Stimulated activated CD8-positive, alpha-beta memory T cell treated with anti-CD3 and anti-CD28 coated beads, Interleukin-2, amount 100 ng/mL, for 48 hours (primary cell): Measurements from ENCODE around the gene SPOCK2.
"Not testable (repeated sequence)": the region's sequence is repeated elsewhere in the genome, so short reads cannot be mapped to it uniquely, and the experiment has no call there.

ENCODE experiments used
- DNase-seq, 2 donors: peaks; one replicate each; pipeline ENCODE4 v3.0.0-alpha.2; 2020; ENCODE audit warnings: low read depth in 2 of 2

Gene SPOCK2

DNA sequence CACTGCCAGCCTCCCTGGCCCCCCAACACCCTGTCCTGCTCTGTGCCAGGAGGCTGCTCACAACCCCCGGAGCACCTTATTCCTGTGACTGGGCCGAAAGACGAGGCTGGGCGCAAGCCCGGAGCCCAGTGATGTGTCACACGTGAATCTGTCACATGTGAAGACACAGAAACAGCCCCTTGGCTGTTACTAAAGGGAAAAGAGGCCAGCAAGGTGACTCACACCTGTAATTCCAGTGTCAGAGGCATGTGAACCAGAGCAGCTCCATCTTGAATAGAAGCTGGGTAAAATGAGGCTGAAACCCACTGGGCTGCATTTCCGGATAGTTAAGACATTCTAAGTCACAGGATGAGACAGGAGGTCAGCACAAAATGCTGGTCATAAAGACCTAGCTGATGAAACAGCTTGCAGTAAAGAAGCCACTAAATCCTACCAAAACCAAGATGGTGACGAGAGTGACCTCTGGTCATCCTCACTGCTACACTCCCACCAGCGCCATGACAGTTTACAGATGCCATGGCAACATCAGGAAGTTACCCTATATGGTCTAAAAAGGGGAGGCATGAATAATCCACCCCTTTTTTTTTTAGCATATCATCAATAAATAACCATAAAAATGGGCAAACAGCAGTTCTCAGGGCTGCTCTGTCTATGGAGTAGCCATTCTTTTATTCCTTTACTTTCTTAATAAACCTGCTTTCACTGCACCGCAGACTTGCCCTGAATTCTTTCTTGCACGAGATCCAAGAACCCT, 55.8 kb downstream of the SPOCK2 start:
- not testable (repeated sequence) for DNase-seq

DNA sequence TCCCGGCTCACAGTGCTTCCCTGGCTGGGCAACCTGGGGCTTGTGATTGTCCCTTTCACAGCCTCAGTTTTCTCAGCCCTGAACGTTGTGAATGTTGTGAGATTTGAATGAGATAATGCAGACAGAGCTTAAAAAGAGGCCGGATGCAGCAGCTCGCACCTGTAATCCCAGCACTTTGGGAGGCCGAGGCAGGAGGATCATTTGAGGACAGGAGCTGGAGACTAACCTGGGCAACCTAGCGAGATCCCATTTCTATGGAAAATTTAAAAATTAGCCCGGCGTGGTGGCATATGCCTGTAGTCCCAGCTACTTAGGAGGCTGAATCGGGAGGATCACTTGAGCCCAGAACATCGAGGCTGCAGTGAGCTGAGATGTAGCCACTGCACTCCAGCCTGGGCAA, 56.6 kb downstream of the SPOCK2 start:
- no peak for DNase-seq

DNA sequence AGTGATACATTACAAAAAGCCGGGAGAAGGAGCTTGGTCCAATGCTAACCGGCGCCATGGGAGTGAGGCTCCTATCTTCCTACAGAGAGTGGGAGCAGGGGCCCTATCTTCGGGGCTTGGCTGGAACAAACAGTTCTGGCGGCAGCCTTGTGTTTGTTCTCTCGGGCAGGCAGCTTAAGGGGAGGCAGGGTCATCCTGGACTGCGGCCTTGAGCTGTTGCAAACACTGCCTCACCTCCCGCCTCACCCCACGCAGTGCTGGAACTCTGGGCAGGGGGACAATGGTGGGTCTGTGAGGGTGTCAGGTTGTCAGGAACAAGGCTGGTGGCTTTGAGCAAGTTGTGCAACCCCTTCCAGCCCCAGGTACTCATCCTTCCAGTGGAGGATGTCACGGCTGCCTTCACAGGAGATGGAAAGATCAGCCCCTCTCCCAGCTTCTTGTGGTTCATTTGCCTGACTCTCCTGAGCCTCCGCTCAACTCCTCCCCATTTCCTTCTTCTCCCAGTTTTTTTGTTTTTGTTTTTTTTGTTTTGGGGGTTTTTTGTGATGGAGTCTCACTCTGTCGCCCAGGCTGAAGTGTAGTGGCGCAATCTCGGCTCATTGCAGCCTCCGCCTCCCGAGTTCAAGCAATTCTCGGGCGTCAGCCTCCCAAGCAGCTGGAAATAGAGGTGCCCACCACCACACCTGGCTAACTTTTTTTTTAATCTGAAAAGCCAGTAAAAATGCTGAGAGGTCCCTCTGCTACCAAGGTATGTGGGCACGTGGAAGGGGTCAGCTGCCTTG, 57.4 kb downstream of the SPOCK2 start:
- DNase-seq, result no peak

DNA sequence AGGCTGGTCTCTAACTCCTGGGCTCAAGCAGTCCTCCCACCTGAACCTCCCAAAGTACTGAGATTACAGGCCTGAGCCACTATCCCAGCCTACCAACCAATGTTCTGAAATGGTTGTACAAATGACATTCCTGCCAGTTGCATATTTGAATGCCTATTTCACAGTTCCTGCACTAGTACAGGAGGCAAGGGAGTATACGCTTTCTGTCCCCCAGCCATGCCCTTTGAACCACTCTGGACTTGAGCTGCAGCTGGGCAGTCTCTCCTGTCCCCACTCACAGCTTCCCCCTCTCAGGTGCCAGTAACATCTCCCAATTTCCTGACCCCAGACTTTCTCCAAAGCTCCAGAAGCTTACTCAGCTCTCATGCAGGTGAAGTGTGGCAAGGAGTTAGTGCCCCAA, 58.9 kb downstream of the SPOCK2 start:
- no peak for DNase-seq

DNA sequence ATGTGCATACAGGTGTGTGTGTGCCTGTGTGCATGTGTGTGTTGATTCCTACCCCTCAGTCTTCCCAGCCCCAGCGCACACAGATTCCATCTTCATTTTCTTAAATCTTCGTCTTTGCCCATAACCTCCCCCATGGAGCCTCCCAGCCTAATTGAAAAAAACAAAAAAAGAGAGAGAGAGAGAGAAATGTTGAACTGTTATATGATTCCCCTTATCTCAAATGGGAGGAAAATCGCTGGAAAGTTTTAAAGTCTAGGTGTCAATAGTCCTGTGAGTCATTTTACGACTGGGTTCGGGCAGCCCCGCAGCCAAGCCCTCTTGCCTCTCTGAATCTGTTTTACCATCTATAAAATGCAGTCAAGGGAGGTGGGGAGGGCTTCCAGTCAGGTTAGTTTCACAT, 60.9 kb downstream of the SPOCK2 start:
- no peak for DNase-seq

DNA sequence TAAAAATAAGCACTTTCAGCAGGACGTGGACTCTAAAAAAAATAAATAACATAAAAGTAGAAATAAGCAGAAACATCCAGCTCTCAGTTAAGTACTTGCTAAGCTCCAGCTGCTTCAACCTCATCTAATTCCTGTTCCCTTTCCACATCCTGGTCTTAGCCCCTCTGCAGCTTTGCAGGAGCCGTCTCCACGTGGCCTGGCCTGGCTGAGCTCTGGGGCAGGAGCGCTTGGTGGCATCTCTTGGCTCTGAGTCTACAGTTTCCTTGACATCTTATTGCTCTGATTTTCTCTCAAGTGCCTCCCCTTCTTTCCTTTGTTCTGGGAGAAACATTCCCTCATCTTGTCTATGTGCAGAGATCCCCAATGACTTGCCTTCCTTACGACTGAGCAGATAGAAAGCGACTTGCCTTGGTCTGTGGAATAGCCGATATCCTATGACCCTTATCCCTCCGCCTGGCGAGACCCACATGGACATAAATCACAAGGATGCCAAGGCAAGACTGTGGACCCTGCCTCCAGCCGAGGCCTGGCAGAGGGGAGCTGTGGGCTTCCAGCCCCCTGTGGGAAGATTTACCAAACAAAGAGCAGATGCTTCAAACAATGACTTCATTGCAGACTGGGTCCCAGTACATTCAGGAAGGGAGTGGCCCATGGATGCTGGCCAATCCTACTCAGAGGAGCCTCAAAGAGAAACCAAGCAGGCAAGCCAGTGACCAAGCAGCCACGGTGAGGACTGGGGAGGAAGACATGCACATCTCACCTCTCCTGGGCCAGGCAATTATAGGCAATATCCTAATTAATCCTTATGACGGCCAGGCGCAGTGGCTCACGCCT, 61.9 kb downstream of the SPOCK2 start:
- no peak for DNase-seq

DNA sequence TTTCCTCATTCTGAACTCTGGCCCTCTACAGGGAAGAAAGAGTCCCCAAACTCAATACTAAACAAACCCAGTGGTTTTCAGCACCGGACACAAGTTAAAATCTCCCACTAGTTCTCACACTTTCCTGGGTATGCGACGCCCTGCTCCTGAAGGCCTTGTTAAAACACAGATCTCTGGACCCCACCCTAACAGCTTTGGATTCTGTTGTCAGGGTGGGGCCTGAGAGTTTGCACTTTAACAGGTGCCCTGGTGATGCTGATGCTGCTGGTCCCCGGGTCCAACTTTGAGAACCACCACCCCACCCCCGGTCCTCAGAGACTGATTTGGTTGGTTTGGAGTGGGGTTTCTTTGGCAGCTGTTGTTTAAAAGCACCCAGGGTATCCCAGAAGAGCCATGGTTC, 62.5 kb downstream of the SPOCK2 start:
- no peak for DNase-seq

DNA sequence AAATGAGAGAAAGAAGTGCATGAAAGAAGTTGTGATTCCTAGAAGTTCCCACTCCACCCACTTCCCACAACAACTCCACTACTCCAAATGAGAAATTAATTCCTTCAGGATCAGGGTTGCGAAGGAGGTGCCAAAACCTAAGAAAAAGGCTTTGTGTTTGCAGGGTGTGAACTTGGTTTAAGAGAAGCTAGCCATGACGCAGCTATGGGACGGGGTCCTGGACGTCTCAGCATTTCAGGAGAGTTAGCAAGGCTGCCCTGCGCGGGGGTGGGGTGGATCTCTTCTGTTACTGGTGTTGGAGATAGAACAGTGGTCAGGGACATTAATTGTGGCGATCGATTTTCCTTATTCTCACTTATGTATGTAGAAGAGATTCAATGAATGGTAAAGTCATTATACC, 63.0 kb downstream of the SPOCK2 start:
- DNase-seq, result no peak

DNA sequence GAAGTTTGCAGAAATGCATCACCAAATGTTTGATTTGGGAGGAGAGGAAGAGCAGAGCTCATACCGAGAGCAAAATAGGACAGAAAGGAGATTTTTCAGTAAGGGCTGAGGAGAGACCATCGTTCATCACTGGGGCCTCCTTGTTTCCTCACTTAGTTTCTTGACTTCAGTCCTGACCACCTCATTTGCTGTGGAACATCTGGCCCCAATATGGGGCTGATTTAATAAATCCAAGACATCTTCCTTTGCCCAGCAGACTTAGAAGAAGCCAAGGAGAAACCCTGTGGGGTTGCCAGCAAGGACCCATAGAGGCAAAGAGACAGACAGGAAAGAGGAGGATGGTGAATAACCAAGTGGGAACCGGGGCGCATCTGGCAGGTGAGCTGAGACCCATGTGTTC, 63.8 kb downstream of the SPOCK2 start:
- no peak for DNase-seq

DNA sequence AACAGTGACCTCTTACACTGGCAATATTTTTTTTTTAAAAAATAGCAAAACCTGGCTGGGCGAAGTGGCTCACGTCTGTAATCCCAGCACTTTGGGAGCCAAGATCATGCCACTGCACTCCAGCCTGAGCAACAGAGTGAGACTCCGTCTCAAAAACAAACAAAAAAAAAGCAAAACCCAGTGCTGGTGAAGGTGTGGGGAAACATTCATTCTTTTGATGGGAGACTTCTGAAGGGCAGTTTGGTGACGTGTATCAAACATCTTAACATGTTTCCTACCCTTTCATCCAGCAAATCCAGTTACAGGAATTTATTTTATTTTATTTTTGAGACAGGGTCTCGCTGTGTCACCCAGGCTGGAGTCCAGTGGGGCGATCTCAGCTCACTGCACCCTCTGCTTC, 66.1 kb downstream of the SPOCK2 start:
- no peak for DNase-seq

DNA sequence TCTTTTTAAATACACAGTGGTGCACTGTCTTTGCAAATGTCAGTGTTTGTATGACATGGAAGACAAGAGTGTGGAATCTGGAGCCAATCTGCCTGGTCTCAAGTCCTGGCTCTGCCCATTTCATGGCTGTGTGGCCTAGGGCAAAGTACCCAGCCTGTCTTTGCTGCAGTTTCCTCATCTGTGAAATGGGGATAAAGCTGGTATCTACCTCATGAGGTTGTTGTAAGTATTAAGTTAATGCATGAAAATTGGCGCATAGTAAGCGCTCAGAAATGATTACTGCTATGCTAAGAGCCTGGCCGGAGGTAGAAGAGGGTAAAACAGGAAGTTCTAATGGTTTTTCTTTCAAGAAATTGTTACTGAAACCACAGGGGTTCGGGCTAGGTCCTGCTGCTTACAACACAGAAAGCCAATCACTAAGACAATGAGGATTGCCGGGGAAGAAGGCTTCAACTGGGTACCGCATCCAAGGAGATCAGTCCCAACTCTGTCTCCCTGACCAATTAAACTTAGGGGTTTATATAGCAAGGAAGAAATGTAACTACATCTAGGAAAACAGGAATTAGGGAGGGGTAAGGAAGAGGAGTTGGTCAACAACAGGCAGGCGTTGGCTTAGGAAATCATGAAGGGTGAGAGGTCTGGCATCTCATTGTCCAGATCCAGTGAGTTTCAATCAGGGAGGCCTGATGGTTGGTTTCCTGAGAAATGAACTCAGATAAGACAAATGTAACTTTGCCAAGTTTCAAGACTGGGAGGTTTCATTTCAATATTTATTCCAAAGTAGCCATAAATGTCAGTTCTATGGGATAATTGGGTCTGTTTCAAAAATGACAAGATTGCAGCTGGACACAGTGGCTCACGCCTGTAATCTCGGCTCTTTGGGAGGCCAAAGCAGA, 67.2 kb downstream of the SPOCK2 start:
- no peak for DNase-seq

DNA sequence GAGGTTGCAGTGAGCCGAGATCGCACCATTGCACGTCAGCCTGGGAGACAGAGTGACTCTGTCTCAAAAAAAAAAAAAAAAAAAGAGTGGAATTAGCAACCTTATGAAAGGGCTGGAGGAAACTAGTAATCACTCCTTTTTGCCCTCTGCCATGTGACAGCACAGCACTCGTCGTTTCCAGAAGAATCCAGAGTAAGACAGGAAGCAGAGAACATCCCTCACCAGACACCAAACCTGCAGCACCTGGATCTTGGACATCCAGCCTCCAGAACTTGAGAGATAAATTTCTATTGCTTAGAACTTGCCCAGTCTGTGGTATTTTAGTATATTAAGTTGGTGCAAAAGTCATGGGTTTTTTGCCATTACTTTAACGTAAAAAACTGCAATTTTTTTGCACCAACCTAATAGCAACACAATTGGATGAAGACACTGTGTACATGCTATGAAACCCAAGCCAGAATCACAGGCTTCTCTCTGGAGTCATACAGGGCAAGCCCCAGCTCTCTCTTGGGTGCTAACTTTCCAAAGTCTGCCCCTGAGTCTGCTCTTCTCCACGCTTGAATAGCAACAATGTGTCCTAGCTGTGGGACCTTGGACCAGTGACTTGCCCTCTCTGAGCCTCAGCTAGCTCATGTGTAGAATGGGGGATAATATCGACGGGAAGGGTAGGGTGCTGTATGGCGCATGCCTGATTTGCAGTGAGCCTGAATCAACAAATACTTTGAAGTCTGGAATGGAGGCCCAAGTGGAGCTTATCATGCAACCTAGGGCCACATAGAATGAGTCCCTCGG, 69.1 kb downstream of the SPOCK2 start:
- no peak for DNase-seq

DNA sequence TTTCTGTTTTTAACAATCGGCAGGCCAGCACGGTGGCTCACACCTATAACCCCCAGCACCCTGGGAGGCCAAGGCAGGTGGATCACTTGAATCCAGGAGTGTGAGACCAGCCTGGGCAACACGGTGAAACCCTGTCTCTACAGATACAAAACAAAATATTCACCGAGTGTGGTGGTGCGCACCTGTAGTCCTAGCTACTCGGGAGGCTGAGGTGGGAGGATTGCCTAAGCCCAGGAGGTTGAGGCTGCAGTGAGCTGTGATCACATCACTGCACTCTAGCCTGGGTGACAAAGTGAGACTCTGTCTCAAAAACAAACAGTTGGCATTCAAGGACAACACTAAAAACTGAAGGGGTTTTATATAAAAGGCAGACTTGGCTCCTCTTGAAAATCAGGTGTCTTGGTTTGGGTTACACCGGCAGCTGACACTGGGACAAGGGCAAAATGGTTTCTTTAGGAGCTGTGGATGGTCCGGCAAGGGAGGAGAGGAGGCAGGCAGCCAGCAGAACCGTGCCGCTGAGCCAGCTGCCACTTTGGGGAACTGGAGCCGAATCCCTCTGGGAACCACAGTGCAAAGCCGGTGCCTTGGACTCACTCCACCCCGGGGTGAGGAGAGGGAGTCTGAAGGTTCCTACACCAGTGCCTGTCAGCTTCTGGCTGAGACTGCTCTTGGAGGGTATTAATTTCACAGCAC, 71.6 kb downstream of the SPOCK2 start:
- DNase-seq, result no peak

DNA sequence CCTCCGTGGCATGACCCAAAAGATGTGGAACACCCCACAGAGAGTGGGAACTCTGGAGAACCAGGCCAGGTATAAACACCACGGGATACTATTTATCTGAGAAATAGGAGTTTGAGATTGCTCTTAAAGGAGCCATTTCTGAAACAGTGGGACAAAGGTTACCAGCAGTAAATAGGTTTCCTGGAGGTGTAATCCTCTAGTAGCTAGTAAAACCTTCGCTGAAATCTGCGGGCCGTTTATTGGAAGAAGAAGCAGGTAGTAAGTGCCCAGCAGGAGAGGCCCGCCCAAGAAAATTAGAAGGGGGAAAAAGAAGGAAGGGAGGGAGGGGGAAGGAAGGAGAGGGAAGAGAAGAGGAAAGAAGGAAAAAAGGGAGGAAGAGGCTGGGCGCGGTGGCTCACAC, 72.5 kb downstream of the SPOCK2 start:
- DNase-seq, result no peak

DNA sequence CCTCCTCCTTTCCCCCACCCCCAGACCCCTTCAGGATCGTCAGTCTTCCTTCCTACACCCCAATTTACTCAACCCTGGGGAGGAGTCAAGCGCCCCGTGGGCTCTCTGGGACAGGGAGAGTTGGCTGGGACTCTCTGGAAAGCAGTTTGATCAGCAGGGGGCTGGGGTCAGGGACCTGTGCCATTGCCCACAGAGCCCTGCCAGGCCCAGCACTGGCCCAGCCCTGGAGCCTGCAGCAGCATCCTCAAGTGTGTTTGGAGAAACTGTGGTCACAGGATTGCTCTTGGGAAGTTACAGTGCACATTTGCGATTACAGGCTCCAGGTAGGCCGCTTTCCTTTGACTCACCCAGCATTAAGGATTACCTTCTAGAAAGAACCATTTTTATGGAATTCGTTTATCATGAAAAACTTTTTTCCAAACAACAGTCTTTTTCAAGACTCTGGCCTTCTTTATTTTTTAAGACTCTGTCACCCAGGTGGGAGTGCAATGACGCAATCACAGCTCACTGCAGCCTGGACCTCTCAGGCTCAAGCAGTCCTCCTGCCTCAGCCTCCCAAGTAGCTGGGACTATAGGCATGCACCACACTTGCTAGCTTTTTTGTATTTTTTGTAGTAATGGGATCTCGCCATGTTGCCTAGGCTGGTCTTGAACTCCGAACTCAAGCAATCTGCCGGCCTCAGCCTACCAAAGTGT, 73.4 kb downstream of the SPOCK2 start:
- no peak for DNase-seq

DNA sequence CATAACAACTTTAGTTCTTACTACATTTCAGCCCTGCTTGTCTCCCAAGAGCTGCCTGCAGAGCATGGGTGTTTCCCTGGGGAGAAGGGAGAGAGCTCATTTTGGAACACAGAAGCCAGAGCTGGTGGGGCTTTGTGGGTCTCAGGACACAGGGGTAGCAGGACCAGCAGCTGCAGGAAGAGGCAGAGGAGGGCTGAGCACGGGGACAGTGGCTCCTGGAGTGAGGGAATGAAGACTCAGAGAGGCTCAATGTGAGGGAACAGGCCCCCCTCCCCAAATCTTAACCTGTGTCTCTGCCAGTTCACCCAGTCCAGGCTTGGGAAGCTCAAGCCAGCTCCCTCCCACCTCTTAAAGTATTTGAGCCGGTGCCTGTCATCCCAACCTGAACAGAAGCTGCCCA, 74.2 kb downstream of the SPOCK2 start:
- no peak for DNase-seq

DNA sequence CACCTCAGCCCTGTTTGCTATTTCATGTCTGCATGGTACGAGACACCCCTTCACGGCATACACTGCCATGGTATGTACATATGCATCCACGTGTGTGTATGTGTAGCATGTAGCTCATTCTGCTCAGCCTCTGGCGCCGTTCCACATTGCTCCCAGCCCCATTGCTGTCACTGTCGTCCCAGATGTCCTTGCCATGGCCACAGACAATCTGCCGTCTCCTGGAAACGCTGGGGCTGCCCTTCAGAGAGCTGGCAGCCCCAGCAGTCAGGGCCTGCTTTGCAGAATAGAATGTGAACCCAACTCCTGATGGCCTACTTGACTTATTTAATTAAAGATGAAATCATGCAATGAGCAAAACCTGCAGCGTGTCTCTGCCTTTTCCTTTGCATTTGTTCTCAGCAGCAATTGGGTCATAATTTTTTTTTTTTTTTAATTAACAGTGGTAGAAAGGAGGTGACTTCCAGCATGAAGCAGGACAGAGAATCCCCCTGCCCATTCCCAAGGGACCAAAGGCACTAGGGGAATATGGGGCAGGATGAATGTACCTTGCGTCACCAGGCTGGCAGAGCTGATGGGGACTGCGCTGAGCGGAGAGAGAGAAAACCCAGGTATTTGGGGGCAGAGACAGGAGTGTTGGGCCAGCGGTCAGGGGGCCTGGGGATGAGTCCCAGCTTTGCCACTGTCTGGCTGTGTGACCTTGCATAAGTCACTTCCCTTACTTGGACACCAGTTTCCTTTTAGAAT, 75.0 kb downstream of the SPOCK2 start:
- DNase-seq, result no peak

DNA sequence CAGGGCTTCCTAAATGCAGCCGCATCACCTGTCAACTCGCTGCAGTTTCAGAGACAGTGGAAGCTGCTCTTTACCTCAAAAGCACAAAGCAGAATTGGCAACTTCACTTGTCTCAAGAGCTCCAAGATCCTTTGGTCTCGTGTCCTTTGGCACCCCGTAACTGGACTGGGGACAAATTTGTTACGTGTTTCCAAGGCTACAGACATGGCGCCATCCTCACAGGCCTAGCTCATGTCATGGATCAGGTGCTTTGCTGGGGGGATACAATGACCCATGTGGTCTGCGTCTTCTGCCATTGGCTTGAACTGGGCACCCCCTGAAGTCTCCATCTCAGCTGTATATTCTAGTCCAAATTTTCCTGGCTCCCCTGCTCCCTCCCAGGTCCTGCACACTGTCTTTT, 75.6 kb downstream of the SPOCK2 start:
- no peak for DNase-seq
